Activated naive CD4-positive, alpha-beta T cell treated with anti-CD3 and anti-CD28 coated beads, Interleukin-2, amount 10 ng/mL, durations not matched to agents 7 days and 5 days (primary cell): ENCODE results near the gene AFTPH.

Experiments
- CTCF ChIA-PET: fragments of 350-600 bp; sonication (Branson Sonifier 250); formaldehyde crosslinking; loops from one replicate; lab custom pipeline; 2021; ENCODE audit warnings: antibody characterized with exemption; lab: Charles Lee
- DNase-seq: peaks from one replicate; pipeline ENCODE4 v3.0.0-alpha.2; 2020
- H3K27ac Mint-ChIP-seq: one replicate; pipeline ENCODE4 v1.8.0; 2021; ENCODE audit warnings: mild to moderate bottlenecking, moderate library complexity, mixed read lengths
- H3K27me3 Mint-ChIP-seq: one replicate; pipeline ENCODE4 v1.8.0; 2021; ENCODE audit warnings: mild to moderate bottlenecking, mixed read lengths
- H3K36me3 Mint-ChIP-seq: one replicate; pipeline ENCODE4 v1.8.0; 2021; ENCODE audit warnings: mixed read lengths
- H3K4me1 Mint-ChIP-seq: one replicate; pipeline ENCODE4 v1.8.0; 2021; ENCODE audit warnings: mixed read lengths
- H3K4me3 Mint-ChIP-seq: one replicate; pipeline ENCODE4 v1.8.0; 2021; ENCODE audit warnings: mild to moderate bottlenecking, moderate library complexity, mixed read lengths
- H3K9me3 Mint-ChIP-seq: one replicate; pipeline ENCODE4 v1.8.0; 2021; ENCODE audit warnings: mixed read lengths

The AFTPH gene

GRCh38 chr2:64632835-64633819 lies 109.0 kb downstream of the AFTPH start:
- Mint-ChIP-seq H3K36me3 (peaks cover 27% of the 10 kb centered on the region), H3K4me1 (peaks cover 27% of the 10 kb centered on the region), H3K9me3 (no peaks in the 10 kb centered on the region), H3K4me3 (no peak overlapping the region), H3K27me3 (no peaks in the 10 kb centered on the region), H3K27ac (no peak overlapping the region)
- DNase-seq: peak; percentile 9
- CTCF ChIA-PET: interaction anchor here (0.5 to 1.2 kb wide), 2 partner anchors 18 to 37 kb away, joined by 3 to 4 read pairs; no protein-coding TSS in a partner anchor

DNA sequence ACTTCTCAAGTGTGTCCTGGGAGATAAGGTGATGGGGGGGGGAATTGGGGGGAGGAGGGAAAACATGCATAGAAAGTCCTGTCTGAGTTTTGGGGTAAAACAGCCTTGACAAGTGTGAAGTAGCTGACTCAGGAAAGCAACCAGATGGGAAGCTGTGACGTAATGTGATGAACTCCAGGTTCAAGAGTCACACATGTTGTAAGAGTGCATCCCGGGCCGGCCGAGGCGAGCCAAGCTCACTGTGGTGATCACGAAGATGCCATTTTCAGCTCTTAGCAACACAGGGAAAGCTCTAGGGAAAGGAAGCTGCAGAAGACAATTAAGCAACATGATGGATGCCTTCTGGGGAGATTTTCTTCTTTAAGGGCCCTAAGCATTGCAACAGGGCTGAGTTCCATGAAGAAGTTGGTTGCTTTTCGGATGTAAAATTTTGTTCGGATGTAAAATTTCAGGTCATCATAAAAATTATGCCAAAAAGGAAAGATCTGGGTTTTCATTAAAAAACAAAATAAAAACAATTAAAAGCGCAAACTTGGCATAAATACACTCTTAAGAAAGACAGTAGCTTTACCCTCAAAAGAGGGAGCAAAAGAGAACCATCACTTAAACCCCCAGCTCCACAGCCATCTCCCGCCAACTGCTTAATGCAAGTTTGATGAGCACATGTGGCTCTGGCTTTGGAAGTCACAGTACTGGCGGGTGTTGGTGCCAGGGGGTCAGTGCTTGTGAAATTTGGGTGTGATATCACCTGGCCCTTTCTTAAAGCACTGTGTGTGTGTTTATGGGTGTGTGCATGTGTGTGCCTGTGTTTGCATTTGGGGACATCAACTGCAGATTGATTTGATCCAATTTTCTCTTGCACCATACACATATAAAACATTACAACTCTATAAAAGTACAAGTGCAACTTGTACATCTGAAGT lies 110.5 kb downstream of the AFTPH start:
- no peak overlapping the region for H3K4me3 Mint-ChIP-seq
- H3K27ac Mint-ChIP-seq: no peak overlapping the region
- DNase-seq: no peak
- H3K27me3 Mint-ChIP-seq: no peaks in the 10 kb centered on the region
- H3K4me1 Mint-ChIP-seq: peaks cover 37% of the 10 kb centered on the region
- H3K9me3 Mint-ChIP-seq: no peaks in the 10 kb centered on the region
- CTCF ChIA-PET: interaction anchor here (1.0 to 1.2 kb wide), 2 partner anchors 17 to 133 kb away, joined by 3 to 4 read pairs; no protein-coding TSS in a partner anchor
- H3K36me3 Mint-ChIP-seq: peaks cover 27% of the 10 kb centered on the region

DNA sequence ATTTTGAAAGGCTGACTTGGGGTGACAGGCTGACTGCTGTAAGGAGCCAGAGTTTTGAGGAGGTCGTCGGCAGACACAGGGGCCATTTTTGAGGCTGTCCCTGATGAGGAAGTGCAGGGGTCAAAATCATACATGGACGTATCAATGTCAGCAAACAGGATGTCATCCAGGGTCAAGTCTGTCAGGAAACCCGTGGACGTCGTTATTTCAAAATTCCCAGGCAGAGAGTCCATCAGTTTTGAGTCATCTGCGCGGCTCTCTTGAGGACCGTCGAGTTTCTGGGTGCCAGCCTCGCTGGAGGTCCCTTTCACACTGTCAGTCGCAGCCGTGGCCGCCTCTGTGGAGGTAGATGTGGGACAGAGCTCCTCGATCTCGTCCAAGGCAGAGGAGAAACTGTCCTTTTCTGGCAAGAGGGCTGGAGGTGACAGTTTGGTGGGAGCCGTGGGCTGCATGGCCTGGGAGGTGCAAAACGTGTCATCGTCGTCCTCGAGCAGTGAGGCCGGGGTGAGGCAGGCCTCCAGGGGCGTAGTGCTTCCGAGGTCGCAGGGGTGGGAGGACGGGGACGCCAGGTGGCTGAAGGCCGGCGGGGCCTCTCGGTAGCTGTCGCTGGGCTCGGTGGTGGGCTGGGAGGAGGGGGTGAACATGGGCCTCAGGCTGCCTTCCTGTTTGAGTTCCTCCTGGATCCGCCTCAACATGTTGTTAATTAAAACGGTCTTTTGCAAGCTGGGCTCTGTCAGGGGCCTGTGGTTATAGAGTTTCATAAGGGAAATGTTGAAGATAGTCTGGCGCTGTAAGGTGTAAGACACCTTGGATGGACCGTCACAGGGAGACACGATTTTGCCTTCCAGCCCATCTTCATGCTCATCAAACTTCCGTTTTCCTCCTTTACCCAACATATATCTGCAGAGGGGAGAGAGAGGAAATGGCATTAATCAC lies 112.1 kb downstream of the AFTPH start:
- H3K36me3 Mint-ChIP-seq: peaks cover 25% of the 10 kb centered on the region
- no peaks in the 10 kb centered on the region for H3K27me3 Mint-ChIP-seq
- H3K4me3 Mint-ChIP-seq: no peak overlapping the region
- H3K27ac Mint-ChIP-seq: peak overlapping the region; percentile 89
- CTCF ChIA-PET: interaction anchor here (0.6 to 1.2 kb wide), 4 partner anchors 10 to 394 kb away, joined by 3 to 6 read pairs (median 3); no protein-coding TSS in a partner anchor
- DNase-seq: peak; percentile 30
- peaks cover 48% of the 10 kb centered on the region for H3K4me1 Mint-ChIP-seq
- no peaks in the 10 kb centered on the region for H3K9me3 Mint-ChIP-seq

GRCh38 chr2:64637000-64637635 lies 113.0 kb downstream of the AFTPH start:
- no peak for DNase-seq
- Mint-ChIP-seq H3K4me1 (peaks cover 55% of the 10 kb centered on the region), H3K36me3 (peaks cover 28% of the 10 kb centered on the region), H3K27ac (peak overlapping the region; percentile 89), H3K4me3 (no peak overlapping the region), H3K27me3 (no peaks in the 10 kb centered on the region), H3K9me3 (no peaks in the 10 kb centered on the region)
- CTCF ChIA-PET: interaction anchor here (0.6 to 1.3 kb wide), 8 partner anchors 9 to 394 kb away, joined by 3 to 6 read pairs (median 3); no protein-coding TSS in a partner anchor

GRCh38 chr2:64637931-64638330 lies 113.8 kb downstream of the AFTPH start:
- no peaks in the 10 kb centered on the region for H3K27me3 Mint-ChIP-seq
- peak overlapping the region; percentile 89 for H3K27ac Mint-ChIP-seq
- peaks cover 28% of the 10 kb centered on the region for H3K36me3 Mint-ChIP-seq
- no peak overlapping the region for H3K4me3 Mint-ChIP-seq
- CTCF ChIA-PET: interaction anchor here (0.8 to 1.5 kb wide), 3 partner anchors 11 to 218 kb away, joined by 3 read pairs; no protein-coding TSS in a partner anchor
- no peaks in the 10 kb centered on the region for H3K9me3 Mint-ChIP-seq
- H3K4me1 Mint-ChIP-seq: peaks cover 62% of the 10 kb centered on the region
- no peak for DNase-seq

DNA sequence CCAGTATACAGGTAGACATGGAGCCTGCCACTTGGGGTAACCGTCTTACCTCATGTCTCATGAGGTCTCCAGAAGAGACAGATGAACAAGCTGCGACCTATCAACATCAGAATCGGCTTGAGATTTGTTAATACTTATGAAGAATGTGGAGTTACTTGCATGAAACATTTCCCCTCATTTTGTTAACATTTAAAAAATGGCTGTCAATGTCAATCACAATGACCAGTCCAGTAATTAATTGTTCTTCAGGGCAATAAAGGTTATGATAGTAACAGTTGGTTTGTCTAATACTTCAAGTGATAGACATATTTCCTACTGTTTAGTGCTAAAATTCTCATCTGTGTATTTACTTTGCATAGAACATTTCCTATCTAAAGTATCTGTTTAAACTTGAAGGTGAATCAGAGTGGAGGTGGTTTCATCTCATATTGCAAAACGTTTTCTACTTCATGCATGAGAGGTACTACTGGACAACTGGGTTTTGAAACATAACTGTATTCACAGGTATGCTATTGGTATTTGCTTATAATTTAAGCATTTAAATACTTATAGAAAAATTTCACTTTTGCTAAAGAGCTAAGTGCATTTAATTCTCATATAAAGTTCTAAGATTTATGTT lies 114.5 kb downstream of the AFTPH start:
- Mint-ChIP-seq H3K4me1 (peaks cover 69% of the 10 kb centered on the region), H3K27me3 (no peaks in the 10 kb centered on the region), H3K9me3 (no peaks in the 10 kb centered on the region), H3K4me3 (no peak overlapping the region), H3K36me3 (peaks cover 28% of the 10 kb centered on the region), H3K27ac (no peak overlapping the region)
- CTCF ChIA-PET: interaction anchor here (1.3 to 1.5 kb wide), 3 partner anchors 11 to 24 kb away, joined by 3 read pairs; no protein-coding TSS in a partner anchor
- DNase-seq: no peak

DNA sequence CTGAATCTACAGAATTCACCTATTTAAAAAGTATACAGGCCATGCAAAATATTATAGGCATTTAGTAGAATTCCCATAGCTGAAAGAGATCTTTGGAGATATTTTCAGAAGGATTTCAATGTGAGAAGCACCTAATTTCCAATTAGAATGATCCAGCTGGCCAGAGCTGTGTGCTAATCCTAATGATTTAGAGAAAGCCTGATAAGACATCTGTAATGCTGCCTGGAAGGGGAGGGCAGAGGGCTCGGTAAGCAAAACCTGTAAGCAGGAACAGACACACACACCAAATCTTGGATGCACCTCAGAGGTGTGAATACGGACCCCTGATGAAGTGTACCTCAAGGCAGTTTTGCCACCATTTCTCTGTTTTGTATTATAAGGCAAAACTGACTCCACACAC lies 115.6 kb downstream of the AFTPH start:
- DNase-seq: no peak
- H3K36me3 Mint-ChIP-seq: peaks cover 20% of the 10 kb centered on the region
- no peak overlapping the region for H3K4me3 Mint-ChIP-seq
- H3K9me3 Mint-ChIP-seq: no peaks in the 10 kb centered on the region
- CTCF ChIA-PET: interaction anchor here (1.4 kb wide), 2 partner anchors 14 kb away, joined by 3 read pairs; partner anchors contain the start of gene SERTAD2
- H3K27me3 Mint-ChIP-seq: no peaks in the 10 kb centered on the region
- H3K4me1 Mint-ChIP-seq: peaks cover 79% of the 10 kb centered on the region
- H3K27ac Mint-ChIP-seq: no peak overlapping the region

DNA sequence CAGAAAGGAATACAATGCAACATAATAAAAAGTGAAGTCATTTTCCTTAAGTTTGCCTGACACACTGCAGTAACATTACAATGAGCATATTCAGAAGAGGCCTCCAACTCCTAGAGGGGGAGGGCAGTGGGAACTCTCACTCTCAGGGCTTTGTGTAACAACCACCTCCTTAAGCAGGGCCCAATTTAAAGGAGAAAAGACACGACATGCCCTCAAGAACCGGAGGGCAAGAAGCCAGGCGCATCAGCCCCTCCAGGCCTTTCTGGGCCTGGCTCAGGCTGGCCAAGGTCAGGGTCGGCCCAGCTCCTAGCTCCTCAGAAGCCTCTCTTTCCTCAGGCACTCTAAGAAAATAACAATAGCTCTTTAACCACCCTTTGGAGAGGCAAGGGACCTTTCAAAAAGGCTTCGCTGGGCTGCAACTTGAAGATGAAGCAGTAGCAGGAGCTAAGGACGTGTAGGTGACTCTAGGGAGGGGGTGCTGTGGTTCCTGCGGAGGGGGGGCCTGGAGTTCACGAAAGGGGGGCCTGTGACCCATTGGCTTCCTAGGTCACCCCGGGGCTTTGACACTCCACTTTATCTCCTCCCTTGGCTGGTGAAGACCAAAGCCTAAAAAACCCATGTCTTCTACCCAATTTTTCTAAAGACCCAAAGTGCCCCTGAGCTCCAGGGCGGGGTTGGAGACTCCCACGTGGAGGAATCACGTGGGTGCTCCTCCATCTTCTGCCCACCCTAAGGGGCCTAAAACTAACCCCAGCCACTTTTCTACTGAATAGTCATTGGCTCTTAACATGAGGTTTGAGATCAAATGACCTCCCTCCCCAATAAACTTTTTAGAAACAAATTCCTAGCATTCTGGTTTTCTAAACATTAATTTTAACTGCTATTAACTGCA lies 116.3 kb downstream of the AFTPH start:
- peaks cover 86% of the 10 kb centered on the region for H3K4me1 Mint-ChIP-seq
- CTCF ChIA-PET: interaction anchor here (0.8 to 1.4 kb wide), 3 partner anchors 13 to 227 kb away, joined by 3 read pairs; partner anchors contain the start of gene SERTAD2

GRCh38 chr2:64641599-64641998 lies 117.5 kb downstream of the AFTPH start:
- Mint-ChIP-seq H3K4me3 (no peak overlapping the region), H3K4me1 (peaks cover 86% of the 10 kb centered on the region), H3K27me3 (no peaks in the 10 kb centered on the region), H3K36me3 (peaks cover 9% of the 10 kb centered on the region), H3K27ac (no peak overlapping the region), H3K9me3 (no peaks in the 10 kb centered on the region)
- CTCF ChIA-PET: no interaction called here
- no peak for DNase-seq

More for the DNA sequence above, 116.3 kb downstream of the AFTPH start:
- Mint-ChIP-seq H3K9me3 (no peaks in the 10 kb centered on the region), H3K27me3 (no peaks in the 10 kb centered on the region), H3K36me3 (peaks cover 20% of the 10 kb centered on the region), H3K4me3 (no peak overlapping the region), H3K27ac (no peak overlapping the region)
- no peak for DNase-seq
